ENCODE measurements around the gene SPDYE1.

SPDYE1 gene

GRCh38 chr7:44045226-44046014, 47.7 kb downstream of the SPDYE1 start:
- no peak for DNase-seq

DNA sequence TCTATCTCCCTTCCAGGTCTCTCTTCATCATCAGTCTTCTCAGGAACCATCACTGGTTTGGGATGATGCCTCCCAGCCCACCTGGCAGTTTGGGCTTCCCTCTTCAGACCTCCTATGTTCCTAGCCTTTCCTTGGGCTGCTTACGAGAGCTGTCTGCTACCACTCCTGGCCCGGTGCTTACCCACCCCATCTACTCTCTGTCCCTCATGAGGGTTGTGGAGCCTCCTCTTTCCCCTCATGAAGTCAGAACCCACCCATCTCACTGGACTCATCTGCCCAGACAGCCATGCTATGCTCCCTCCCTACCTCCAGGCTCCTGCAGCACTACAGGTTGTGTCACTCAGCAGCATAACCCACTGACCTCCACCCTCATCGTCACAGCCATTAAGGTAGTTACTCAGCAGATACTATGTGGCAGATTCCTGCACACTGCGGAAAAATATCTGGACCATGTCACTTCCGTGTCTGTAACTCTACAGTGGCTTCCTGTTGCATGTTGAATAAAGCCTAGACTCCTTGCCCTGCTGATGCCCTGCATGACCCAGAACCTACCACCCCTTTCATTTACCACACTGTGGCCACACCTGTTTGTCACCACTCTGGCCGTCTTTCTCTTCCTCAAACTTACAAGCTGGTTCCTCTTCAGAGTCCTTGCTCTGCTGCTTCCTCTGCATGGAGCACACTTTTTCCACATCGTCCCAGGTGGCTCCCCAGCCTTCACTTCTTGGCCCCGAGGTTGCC, 48.8 kb downstream of the SPDYE1 start:
- no peak for DNase-seq

DNA sequence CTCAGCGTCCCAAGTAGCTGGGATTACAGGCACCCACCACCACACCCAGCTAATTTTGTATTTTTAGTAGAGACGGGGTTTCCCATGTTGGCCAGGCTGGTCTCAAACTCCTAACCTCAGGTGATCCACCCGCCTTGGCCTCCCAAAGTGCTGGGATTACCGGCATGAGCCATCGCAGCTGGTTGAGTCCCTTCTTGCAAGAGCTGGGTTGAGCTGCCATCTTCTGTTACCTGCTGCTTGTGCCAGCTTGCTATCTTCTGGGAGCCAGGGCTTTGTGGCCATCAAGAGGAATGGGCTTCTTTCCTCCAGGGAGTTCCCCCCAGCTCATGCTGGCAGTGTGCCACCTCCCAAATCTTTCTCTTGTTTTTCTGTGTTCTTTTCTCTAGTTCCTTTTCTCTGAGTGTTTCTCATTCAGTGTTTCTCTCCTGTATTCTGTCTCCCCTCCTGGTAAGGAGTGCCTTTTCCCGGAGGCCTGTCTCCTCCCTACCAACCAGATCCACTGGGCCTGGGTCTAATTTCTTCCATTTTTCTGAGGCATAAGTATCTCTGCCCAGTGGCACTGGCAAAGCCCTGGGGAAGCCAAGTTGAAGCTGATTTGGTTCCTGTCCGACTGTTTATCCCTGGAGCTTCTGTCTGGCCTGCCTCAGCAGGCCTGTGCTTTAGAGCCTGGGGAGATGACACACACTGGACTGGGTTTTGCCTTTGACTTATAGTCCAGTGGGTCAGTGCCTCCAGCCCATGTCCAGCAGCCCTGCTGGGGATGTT, 50.5 kb downstream of the SPDYE1 start:
- no peak for DNase-seq

DNA sequence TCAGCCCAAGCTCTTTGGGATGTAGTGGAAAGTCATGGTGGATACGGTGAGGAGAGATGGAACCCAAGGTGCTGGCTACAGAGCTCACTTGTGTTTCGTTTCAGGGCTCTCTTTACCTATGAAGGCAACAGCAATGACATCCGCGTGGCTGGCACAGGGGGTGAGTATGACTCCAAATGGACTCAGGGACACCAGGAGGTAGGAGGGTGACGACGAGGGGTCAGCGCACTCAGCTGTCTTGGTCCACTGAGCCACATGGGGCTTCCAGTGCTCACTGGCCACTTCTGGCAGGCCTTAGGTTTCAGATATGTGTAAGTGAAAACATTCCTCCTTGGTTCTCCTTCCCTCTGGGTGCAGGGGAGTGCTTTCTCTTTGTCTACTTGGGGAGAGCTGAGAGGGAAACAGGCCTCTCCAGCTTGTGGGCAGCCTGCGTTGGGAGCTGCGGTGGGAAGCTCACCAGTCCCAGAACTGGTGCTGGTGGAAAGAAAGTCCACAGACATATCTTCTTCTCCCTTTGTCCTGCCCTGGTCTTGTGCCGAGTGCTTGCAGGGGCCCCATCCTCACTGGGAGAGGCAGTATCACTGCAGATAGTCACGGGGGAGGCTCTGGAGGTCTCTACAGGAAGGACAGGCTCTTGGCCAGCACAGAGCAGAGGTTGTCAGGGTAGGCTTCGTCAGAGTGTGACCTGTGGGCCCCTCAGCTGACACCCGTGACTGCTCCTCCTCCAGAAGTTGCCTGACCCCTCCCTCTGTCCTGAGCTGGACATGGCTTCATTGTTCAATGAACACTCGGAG, 52.6 kb downstream of the SPDYE1 start:
- DNase-seq: no peak

DNA sequence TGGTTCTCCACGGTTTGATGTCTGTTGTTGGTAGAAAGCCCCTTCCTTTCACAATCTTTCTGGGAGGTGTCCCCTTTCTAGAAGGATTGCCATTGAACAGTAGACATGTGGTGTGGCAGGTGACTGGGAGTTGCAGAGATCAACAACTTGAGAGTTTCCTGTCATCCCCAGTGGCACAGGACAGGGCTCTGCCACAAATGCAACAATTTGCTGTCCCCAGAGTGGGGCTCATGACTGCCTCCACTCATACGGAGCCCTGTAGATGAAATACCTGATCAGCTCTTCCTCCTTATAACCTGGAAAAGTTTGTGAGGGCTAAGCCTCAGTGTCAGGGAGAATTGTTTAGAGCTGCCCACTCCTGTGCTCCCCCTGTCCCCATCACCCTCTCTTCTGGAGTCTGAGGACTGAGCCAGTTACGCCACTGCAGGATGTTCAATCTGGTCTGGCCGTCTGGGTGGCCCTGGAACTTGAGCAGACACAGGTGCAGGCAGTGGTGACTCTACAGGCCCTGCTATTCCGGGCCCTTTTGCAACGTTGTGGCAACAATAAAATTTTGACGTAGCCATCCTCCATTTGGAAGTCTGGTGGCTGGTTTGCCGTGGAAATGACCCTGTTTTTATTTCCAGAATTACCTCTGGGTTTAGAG, 53.3 kb downstream of the SPDYE1 start:
- no peak for DNase-seq

DNA sequence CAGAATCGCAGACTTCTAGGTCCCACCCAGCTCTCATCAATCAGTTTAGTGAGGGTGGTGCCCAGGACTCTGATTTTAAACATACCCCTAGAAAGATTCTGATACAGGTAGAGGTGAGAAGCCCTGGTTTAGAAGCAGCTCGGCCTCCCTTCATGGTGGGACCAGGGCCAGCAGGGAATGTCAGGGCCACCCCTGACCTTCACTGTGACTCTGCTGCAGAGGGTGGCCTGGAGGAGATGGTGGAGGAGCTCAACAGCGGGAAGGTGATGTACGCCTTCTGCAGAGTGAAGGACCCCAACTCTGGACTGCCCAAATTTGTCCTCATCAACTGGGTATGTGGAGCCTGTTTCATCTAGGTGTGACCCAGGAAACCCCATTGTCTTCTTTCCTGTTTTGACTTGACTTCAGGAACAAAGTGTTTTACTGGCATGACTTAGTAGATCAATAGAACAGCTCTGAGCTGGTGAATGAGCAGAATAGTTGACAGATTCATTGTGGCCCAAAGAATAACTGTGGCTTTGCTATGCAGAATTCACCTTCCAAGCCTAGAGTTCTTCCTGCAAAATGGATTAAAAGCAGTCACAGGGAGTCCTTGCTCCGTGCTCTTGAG, 54.0 kb downstream of the SPDYE1 start:
- no peak for DNase-seq

GRCh38 chr7:44052771-44053365, 55.2 kb downstream of the SPDYE1 start:
- DNase-seq: no peak

DNA sequence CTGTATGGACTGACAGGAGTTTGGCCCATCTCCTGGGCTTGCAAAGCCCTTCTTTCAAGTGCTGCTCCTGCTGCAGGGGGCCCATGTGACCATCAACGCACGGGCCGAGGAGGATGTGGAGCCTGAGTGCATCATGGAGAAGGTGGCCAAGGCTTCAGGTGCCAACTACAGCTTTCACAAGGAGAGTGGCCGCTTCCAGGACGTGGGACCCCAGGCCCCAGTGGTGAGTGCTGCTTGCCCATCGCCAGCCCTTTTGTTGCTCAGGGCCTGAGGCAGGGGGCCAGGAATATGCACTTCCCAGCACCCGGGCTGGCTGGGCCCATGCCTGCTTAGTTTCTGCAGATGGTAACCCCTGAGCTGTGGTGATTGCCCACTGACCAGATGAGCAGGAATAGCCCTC, 59.0 kb downstream of the SPDYE1 start:
- DNase-seq: no peak

DNA sequence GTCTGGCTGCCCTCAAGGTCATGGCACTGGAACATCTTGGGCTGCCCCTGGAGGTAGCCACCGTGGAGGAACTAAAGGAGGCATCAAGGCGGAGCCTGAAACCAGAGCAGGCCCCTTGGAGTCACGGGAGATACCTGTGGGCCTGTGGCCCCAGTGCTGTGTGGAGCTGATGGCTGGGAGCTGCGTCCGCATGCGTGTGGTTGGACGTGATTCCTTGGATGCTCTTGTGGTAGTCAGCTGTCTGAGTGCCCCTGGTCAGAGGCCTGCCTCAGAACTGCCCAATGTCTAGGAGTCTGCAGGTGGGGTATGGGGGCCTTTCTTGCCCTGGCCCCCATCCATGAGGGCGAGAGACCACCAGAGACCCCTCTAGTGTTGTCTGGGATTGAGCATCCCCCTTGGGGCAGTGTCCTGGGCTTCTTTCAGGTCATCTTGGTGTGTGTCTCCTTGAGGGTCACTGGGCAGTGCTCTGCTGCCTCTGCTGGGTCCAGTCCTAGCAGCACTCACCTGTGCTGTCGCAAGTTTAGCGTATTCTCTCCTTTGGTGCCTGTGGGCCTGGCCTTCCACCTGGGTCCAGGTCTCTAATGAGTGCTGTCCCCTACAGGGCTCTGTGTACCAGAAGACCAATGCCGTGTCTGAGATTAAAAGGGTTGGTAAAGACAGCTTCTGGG, 59.6 kb downstream of the SPDYE1 start:
- DNase-seq: no peak

- no peak for DNase-seq
Measured at GRCh38 chr7:44057849-44058758, 60.4 kb downstream of the SPDYE1 start.

DNA sequence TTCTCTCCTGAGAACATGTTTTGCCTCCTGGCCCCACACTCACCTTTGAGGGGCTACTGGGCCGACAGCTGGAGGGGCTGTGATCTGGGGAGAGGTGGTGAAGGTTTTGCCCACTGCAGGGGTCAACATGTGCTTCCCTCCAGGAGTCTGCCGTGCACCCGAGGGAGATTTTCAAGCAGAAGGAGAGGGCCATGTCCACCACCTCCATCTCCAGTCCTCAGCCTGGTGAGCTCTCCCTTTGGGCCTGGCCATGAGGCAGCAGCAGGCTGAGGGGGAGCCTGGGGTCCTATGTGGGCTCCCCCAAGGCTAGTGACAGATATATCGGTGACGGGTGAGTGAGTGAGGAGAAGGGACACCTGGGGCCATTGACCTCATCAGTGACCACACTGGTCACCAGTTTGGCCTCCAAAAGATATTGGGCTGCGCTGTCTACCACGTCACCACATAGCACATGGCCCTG, 61.1 kb downstream of the SPDYE1 start:
- DNase-seq: no peak

- DNase-seq: no peak
Measured at GRCh38 chr7:44059219-44060090, 61.8 kb downstream of the SPDYE1 start.
